Ishikawa (cell line): ENCODE results near the gene ELOVL6.

Experiments used
- CEBPB ChIP-seq: IDR thresholded peaks from 2 replicates; pipeline ENCODE4 v1.6.1; 2012
- CREB1 ChIP-seq: IDR thresholded peaks from 2 replicates; pipeline ENCODE4 v1.6.1; 2012; ENCODE audit warnings: low read depth
- EGR1 ChIP-seq: IDR thresholded peaks from 2 replicates; pipeline ENCODE4 v1.6.1; 2012
- EP300 ChIP-seq: IDR thresholded peaks from 2 replicates; pipeline ENCODE4 v1.6.1; 2012; ENCODE audit warnings: borderline replicate concordance
- FOXM1 ChIP-seq: IDR thresholded peaks from 2 replicates; pipeline ENCODE4 v1.6.1; 2012; ENCODE audit warnings: low read depth, borderline replicate concordance
- MAX ChIP-seq: IDR thresholded peaks from 2 replicates; pipeline ENCODE4 v1.6.1; 2012
- NFIC ChIP-seq: IDR thresholded peaks from 2 replicates; pipeline ENCODE4 v1.6.1; 2012
- RAD21 ChIP-seq: IDR thresholded peaks from 2 replicates; pipeline ENCODE4 v1.6.1; 2012; ENCODE audit warnings: low read depth
- REST ChIP-seq: IDR thresholded peaks from 2 replicates; pipeline ENCODE4 v1.6.1; 2012; ENCODE audit warnings: low read depth, mild to moderate bottlenecking
- TAF1 ChIP-seq: IDR thresholded peaks from 2 replicates; pipeline ENCODE4 v1.6.1; 2012; ENCODE audit warnings: low read depth, mild to moderate bottlenecking
- TCF12 ChIP-seq: IDR thresholded peaks from 2 replicates; pipeline ENCODE4 v1.6.1; 2012; ENCODE audit warnings: low read depth
- TEAD4 ChIP-seq: IDR thresholded peaks from 2 replicates; pipeline ENCODE4 v1.6.1; 2012
- USF1 ChIP-seq: IDR thresholded peaks from 2 replicates; pipeline ENCODE4 v1.6.1; 2012
- YY1 ChIP-seq: IDR thresholded peaks from 2 replicates; pipeline ENCODE4 v1.6.1; 2012; ENCODE audit warnings: low read depth
- ZBTB7A ChIP-seq: IDR thresholded peaks from 2 replicates; pipeline ENCODE4 v1.6.1; 2012; ENCODE audit warnings: low read depth

The ELOVL6 gene

GRCh38 chr4:110120506-110120905, 77.9 kb downstream of the ELOVL6 start:
- TF ChIP-seq MAX (no peak), ZBTB7A (no peak), EP300 (no peak), CREB1 (no peak), CEBPB (no peak), USF1 (no peak), RAD21 (no peak), FOXM1 (no peak), TAF1 (no peak), YY1 (no peak), TCF12 (no peak)

- no peak for TF ChIP-seq USF1
- no peak for TF ChIP-seq NFIC
- no peak for TF ChIP-seq TAF1
These were observed 78.5 kb downstream of the ELOVL6 start for GRCh38 chr4:110119880-110120279.

- no peak for TF ChIP-seq FOXM1
These were observed 79.1 kb downstream of the ELOVL6 start for GRCh38 chr4:110119337-110119736.

- TF ChIP-seq REST, result no peak
These were observed 86.4 kb downstream of the ELOVL6 start for GRCh38 chr4:110112056-110112455.

- TF ChIP-seq ZBTB7A (no peak), FOXM1 (no peak), MAX (no peak), NFIC (no peak), CREB1 (no peak)
These were observed 89.0 kb downstream of the ELOVL6 start for GRCh38 chr4:110109455-110109854.

- TF ChIP-seq REST, result no peak
- no peak for TF ChIP-seq YY1
- no peak for TF ChIP-seq ZBTB7A
- no peak for TF ChIP-seq TEAD4
- no peak for TF ChIP-seq EP300
- no peak for TF ChIP-seq EGR1
- no peak for TF ChIP-seq FOXM1
- TF ChIP-seq NFIC, result no peak
- TF ChIP-seq CREB1, result no peak
- no peak for TF ChIP-seq RAD21
- TF ChIP-seq CEBPB, result no peak
- TF ChIP-seq MAX, result no peak
- no peak for TF ChIP-seq TAF1
These were observed 89.5 kb downstream of the ELOVL6 start for GRCh38 chr4:110108960-110109359.

- TF ChIP-seq FOXM1, result no peak
- no peak for TF ChIP-seq TEAD4
- no peak for TF ChIP-seq EP300
- no peak for TF ChIP-seq CREB1
- TF ChIP-seq TCF12, result no peak
- TF ChIP-seq TAF1, result no peak
- no peak for TF ChIP-seq MAX
- no peak for TF ChIP-seq CEBPB
- no peak for TF ChIP-seq ZBTB7A
- TF ChIP-seq USF1, result no peak
- TF ChIP-seq YY1, result no peak
- TF ChIP-seq NFIC, result no peak
- TF ChIP-seq REST, result no peak
- TF ChIP-seq EGR1, result no peak
- TF ChIP-seq RAD21, result no peak
These were observed 90.0 kb downstream of the ELOVL6 start for GRCh38 chr4:110108422-110108821.
